GM18502 (cell line): ENCODE measurements around the gene TTC16.

ENCODE experiments used
- ATAC-seq: cut with Tn5 transposase; IDR thresholded peaks from one replicate; pipeline ENCODE4 v1.9.1; 2021; ENCODE audit warnings: mild to moderate bottlenecking; ENCODE audit not compliant: unreplicated experiment, poor library complexity

Gene TTC16

DNA sequence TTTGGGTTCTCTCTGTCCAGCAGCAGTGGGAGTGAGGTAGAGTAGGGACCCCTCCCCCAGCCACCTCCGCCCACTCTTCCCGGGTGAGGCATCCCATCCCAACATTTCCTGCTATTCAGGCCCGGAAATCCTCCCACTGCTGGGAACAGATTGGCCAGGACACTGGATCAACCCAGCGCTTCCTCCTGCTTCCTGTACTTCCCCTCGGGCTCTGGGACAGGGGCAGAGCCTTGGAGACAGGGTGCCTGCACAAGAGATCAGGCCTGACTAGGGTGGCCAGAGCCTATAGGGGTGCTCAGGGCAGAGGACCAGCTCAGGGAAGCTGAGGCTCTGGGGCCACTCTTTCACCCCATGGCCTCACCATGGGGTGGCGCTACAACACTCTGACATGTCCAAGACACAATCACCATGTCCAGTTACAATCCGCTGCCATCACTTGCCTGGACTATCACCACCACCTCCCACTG is 48.1 kb downstream of the TTC16 start:
- ATAC-seq, result no peak

DNA sequence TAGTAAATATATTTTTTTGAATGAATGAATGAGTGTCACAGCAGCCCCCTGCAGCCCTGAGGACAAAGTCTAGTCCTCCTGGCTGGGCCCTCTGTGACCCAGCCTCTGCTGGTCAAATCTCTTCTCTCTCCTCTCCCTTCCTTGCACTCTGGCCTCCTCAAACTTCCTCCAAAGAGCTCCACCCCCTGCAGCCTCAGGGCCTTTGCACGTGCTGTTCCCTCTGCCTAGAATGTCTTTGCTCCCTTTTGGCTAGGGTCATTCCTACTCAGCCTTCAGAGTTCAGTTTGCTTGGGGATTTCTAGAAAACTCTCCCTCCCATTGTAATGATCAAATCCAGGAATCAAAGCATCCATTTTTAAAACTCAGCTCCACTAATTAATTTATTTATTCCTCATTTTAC is 49.5 kb downstream of the TTC16 start:
- no peak for ATAC-seq

DNA sequence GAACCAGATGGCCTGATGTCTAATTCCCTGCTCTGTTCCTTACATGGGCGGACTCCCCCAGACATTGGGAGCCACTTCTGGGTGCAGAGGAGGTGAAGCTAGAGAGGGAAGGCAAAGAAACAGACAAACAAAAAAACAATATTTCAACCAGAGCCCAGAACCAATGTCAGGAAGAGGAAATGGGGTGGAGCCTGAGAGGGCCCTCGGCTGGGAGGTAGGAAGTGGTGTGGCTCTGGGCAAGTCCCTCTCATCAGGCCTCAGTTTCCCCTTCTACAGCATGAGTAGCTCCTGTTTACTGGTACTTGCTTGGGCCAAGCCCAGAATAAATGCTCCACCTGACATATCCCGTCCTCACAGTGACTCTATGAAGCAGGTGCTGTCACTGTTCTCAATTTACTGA is 51.5 kb downstream of the TTC16 start:
- ATAC-seq, result no peak

DNA sequence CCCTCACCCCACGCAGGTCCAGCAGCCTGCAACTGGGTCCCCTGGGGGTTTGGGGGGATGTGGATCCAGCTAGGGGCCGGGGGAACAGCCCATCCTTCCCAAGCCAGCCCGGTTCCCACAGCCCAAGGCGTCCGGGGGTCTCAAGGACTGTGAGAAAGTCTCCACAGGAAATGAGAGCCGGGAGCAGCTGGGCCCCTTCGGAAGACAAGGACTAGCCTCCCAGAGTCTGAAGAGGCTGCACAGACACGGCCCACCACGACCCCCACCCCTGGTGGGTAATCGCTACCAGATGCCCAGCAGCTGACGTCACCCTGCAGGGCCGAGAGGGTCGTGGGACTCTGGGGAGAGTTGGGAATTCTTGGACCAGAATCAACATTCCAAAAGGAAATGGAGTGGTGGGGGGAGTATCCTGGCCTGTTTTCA is 52.0 kb downstream of the TTC16 start:
- ATAC-seq, result no peak

DNA sequence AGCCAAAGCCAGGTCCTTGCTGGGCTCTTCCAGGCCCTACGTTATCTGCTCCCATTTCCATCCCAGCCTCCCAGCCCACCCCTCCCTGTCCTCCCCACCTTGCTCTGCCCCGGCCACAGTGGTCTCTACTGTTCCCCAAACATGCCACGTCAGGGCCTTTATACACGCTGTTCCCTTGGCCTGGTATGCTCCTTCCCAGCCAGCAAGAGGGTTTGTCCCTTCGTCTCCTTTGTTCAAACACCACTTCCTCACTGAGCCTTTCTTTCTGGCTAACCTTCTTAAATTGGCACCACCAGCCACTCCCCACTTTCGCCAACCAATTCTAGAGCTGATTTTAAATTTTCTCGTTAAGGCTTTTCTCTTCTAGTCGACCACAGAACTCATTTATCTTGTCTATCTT is 52.8 kb downstream of the TTC16 start:
- no peak for ATAC-seq

DNA sequence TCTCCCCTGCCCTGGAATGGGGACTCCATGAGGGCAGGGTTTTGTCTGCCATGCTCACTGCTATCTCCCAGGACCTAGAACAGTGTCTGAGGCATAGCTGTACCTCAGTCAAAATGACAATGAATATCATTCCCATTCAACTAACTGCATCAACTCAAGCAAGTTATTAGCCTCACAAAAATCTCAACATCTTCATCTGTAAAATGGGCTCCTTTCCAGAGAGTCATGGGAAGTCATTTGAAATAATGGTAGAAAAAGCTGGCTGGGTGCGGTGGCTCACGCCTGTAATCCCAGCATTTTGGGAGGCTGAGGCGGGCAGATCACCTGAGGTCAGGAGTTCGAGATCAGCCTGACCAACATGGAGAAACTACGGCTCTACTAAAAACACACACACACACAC is 53.2 kb downstream of the TTC16 start:
- ATAC-seq, result no peak

DNA sequence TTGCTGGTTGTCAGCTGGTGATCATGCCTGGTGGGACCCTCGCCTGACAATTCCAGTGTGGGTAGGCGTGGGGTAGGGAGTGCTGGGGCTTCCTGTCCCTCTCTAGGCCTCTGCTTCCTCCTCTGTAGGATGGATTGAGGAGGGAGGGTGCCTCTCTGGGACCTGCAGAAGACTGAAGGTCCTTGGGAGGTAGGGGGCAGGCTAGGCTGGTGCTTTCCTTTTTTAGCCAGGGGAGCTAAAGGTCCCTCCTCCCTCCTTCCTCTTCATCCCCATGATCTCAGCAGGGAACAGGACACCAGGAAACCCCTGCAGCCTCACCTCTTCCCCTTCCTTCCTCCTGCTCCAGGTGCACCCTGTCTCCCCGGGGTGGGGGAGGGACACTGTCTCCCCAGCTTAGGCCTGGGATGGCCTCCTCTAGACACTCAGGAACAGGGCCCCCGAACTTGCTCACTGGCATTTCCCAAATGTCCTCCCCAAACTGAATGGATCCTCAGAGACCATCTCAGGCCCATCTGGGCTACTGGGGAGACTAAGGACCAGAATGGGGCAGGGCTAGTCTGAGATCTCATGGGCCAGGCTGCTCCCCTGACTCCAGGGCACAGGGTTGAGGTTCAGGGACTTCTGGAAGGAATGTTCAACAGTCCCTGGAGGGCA is 54.2 kb downstream of the TTC16 start:
- ATAC-seq, result no peak

DNA sequence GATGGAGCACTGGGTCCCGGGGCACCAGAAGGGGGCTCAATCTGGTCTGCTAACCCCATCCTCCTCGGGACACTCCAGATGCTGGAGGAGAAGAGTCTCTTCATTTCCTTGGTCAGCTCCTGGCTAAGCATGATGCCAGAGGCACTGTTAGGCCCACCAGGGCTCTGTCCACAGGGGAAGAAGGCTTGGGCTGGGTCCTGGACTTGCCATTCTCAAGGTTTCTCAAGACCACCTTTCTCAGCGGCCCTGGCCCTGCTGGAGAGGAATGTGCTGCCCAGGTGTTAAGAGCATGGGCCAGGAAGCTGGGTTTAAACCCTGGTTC is 54.7 kb downstream of the TTC16 start:
- ATAC-seq, result no peak

DNA sequence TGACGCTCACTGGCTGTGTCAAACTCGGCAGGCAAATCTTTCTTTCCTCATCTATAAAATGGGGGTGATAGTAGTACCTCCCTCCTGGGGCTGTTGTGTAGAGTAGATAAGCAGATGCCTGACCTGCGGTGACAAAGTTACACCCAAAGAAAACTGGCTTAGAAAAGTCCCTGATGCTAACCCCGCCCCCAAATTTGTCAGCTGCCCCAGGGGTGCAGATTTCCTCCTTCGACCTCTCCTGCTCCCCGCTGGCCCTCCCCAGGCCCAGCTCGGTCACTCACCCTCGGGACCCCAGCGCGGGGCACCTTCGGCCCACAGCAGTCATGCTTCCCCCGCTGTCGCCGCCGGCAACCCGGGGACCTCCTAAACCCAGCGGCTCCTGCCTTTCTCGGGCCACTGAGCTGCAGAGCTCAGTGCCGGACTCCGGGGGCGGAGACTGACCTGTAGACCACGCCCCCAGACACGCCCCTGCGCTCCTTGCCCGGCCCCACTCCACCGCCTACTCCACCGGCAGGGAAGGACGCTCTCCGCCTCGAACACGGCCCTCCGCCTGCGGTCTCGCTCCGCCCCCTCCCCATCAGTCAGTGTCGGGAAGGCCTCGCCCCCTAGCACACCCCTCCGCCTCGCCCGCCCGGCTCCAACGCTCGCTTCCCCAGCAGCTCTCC is 55.2 kb downstream of the TTC16 start:
- ATAC-seq, result peak; percentile 85

DNA sequence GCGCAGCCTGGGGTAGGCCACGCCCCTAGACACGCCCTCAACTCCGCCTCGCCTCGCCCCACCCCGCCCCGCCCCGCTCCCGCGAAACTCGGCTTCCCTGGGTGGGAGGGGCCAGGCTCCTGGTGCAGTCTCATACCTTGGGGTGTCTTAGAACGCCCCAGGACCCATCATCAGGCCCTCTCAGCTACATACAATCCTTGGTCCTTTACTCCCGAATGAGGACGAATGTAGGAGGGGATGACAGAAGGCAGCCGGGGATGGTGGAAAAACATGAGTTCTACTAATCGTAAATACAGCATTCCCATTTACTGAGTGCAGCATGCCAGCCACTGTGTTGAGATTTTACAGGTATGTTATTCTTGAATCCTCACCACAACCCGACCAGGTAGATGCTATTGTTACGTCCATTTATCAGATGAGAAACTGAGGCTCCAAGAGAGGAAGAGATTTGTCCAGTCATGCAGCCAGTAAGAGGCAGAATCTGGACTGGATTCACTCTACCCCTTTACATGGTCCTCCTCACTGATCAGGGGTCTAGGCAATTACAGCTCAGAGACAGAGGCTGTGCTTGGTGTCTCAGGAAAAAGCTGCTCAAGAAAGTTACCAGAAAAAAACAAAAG is 55.8 kb downstream of the TTC16 start:
- no peak for ATAC-seq

DNA sequence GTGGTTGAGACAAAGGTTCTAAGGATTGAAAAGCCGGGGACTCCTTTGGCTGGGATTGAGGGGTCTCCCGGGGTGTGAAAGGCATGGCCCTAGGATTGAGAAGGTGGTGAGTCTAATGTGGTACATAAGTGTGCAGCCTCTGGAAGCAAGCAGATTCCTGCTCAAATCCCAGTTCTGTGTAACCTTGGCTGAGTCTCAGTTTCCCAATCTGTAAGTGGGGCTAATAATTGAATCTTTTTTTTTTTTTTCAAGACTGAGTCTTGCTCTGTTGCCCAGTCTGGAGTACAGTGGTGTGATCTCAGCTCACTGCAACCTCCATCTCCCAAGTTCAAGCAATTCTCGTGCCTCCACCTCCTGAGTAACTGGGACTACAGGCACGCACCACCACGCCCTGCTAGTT is 56.7 kb downstream of the TTC16 start:
- no peak for ATAC-seq

DNA sequence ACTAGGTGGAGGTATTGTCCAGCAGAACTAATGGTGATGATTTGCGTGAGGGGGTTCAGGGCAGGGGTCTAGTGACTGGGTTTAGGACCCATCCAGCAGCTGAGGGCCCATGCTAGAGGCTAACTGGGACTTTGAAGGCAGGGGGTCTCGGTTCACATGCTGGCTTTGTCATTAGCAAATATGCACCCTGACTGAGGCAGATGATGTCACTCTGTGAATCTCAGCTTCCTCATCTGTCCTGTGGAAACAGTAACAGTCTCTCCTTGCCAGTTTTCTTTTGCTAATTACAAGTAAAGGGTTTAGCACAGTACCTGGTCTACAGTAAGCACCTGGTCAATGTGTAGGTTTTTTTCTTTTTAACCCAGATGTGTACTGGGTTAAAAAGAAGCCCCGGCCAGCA is 57.4 kb downstream of the TTC16 start:
- ATAC-seq, result no peak

DNA sequence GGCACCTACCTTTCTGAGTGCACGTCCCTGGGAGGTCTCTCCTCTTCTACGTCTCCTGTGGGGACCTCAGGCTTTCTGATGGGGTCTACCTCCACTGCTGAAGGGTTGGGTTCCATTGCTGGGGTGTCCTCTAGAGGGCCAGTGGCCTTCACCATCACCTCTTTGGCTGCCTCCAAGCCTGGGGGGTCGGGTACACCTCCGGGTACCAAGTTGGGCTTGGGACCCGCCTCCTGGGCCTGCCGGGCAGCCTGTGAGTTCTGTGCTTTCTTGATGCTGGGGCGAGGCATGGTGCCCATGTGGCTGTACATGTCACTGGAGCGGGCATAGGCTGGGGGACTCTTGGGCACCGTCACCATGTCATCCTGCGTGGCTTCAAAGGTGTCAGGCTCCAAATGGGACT is 58.1 kb downstream of the TTC16 start:
- no peak for ATAC-seq

DNA sequence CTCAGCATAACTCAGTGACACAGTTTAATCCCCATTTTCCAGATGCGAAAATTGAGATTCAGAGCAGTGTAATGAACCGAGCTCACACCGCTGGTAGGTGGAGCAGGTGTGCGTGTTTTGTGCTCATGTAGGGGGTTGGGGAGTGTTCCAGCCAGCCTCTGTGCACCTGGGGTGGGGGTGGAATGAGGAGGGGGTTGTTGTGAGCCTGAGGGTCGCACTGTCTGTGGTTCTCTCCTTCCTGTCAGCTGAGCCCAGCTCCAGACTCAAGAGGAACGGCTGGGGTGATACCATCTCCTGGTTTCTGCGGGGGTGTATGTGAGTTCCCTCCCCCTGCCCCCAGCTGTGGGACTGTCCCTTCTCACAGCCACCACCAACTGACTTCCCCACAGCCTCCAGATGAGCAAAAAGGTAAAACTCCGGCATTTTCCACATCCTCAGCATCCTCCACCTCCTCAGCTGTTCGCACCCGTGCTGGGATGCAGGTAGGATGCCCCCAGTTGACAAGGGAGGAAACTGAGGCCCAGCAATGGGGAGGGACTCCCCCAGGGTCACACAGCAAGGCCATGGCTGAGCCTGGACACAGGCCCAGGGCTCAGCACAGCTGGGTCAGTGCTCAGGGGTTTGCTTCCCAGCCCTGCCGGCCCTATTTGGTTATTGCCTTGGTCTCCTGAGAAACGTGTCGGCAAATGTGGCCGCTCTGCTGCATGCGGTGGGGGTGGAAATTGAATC is 60.5 kb downstream of the TTC16 start:
- no peak for ATAC-seq

DNA sequence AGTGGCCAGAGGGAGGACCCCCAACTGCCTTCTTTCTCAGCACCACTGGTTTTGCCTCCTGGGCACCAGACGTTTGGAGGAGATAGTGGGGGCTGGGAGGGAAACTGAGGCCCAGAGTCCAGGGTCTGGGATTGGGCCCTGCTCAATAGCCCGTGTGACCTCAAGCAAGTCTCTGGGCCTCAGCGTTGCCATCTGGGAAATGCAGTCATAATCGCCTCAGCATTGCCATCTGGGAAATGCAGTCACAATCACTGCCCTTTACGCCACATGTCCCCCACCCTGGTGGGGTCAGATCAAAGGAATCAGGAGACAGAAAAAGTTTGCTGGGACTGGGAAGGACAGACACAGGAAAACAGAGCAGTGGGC is 61.0 kb downstream of the TTC16 start:
- ATAC-seq, result no peak

DNA sequence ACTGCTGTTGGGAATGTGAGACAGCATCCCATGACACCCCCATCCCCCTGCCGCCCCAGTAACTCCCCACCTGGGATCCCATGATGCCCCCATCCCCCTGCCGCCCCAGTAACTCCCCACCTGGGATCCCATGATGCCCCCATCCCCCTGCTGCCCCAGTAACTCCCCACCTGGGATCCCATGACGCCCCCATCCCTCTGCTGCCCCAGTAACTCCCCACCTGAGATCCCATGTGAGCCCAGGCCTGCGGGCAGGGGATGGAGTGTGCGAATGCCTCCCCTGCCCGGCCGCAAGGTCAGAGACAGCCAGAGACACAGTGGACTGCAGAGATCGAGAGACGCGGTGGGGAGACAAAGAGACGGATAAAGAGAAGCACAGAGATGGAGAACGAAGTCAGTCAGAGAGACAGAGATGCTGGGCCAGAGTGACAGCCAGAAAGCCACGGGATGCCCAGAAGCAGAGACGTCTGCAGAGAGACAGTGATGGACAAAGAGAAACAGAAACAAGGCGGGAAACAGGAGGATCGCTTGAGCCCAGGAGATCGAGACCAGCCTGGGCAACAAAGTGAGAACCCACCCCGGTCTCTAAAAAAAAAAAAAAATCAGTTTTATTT is 61.6 kb downstream of the TTC16 start:
- no peak for ATAC-seq

DNA sequence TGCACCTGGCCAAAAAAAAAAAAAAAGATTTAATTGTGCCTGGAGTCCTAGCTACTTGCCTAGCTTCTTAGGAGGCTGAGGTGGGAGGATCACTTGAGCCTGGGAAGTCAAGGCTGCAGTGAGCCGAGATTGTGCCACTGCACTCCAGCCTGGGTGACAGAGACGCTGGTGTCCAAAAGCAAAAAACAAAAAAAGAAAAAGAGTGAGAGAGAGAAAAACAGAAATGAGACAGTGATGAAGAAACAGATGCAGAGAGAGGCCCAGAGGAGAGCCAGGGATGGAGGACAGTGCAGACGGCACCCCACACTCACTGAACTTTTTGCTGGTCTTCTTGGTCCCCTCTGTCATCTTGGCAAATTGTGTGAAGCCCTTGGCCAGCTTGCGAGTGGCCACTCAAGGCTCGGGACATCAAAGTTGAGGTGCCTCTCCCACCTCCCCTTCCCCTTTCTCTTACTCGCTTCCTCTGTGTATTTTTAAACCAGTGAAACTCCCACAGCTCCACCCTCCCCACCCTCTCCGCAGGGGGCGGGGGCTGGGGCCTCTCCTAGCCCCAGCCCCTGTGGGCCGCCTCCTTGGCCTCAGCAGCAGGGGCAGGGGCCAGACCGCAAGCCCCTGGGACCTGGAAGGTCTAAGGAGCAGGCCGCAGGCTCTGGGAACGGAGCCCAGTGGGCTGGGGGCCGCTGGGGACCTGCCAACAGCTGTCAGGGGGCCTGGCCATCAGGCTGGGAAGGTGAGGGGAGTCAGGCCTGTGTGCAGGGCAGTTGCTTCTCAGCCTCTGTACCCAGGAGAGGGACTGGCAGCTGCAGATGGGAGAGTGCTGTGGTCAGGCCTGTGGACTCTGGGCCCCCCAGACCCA is 62.6 kb downstream of the TTC16 start, which contains the start of gene SH2D3C:
TSS of gene SH2D3C (minus strand) at position 387 of the 856 bp plus-strand sequence. CDS start at position 348, 39 bp downstream.
- peak; percentile 30 for ATAC-seq

DNA sequence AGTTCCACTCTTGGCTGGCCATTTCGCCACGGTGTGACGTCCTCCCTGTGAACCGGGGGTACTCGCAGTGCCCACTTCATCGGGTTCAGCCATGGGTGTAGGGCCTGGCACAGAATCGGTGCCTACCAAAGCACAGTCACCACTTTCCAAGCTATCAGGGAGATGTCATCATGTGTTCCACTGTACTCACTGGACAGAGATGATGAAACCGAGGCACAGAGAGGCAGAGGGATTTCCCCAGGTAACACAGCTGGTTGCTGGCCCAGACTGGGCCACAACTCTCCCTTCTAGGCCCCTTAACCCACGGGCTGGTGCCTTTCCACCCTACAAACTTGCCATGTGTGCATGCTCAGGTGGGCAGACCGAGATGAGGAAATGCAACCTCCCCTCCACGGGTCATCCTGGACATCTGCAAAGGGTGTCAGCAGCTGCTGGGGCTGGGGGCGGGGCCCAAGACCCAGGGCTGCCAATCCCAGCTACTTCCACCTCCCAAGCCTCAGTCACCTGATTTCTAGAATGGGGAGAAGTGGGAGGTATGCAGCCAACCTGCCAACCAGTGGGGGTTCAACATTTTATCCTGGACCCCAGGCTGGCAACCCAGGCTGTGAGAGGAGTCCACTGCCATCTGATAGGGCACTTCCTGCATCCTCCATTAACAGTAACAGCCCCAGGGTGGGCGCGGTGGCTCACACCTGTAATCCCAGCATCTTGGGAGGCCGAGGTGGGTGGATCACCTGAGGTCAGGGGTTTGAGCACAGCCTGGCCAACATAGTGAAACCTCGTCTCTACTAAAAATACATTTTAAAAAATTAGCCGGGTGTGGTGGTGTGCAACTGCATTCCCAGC is 63.5 kb downstream of the TTC16 start:
- ATAC-seq, result peak; percentile 42
